ENCODE data around the gene SOX12. TPM values are rescaled to one million over a fixed set of nuclear protein-coding genes. Genes with fewer than 3 reads are reported as not detected.
A peak's percentile ranks its signal among the peaks of the same experiment; 100 is the strongest.

The SOX12 gene
- total and polyA plus RNA-seq, 10 donors: 3.2 to 12.5 (median 7.0) TPM

- H3K27ac ChIP-seq: peak overlapping the region in 7 of 8 donors; percentile 42 to 99 (median 99)
- H3K9me3 ChIP-seq: no peaks in the 10 kb centered on the region
- no peaks in the 10 kb centered on the region for H3K27me3 ChIP-seq (replicated peaks in 1 of 7)
- peaks cover 32 to 50% (median 43%) of the 10 kb centered on the region in 6 donors for H3K4me1 ChIP-seq
- no peak overlapping the region for H3K4me3 ChIP-seq
- intact Hi-C loops (cut with DNase I; ENCODE audit: low total_unique reads): no loop called here
- 73 to 81% (median 78%) methylated on average over 13 of the region's 13 CpGs for WGBS, 5 donors
- TF ChIP-seq CTCF (IDR thresholded peaks at IDR 0.05 in 8 of 11, conservative IDR thresholded peaks at IDR 0.05 in 3 of 11): no peak
- TF ChIP-seq POLR2AphosphoS5 (IDR thresholded peaks at IDR 0.05): no peak
- no peak for TF ChIP-seq POLR2A (IDR thresholded peaks at IDR 0.05)
- peaks cover 0 to 27% (median 0%) of the 10 kb centered on the region in 6 donors for H3K36me3 ChIP-seq
- DNase-seq: no peak
Measured at GRCh38 chr20:301886-302848, 23.2 kb upstream of the SOX12 start.

GRCh38 chr20:305745-306144 is 19.6 kb upstream of the SOX12 start:
- no peaks in the 10 kb centered on the region for H3K27me3 ChIP-seq (replicated peaks in 1 of 7)
- intact Hi-C loops (cut with DNase I; ENCODE audit: low total_unique reads): no loop called here
- 67 to 90% (median 73%) methylated on average over 11 of the region's 11 CpGs for WGBS, 5 donors
- peaks cover 0 to 14% (median 0%) of the 10 kb centered on the region in 6 donors for H3K36me3 ChIP-seq
- TF ChIP-seq POLR2A (IDR thresholded peaks at IDR 0.05): no peak
- no peak for TF ChIP-seq POLR2AphosphoS5 (IDR thresholded peaks at IDR 0.05)
- TF ChIP-seq CTCF (IDR thresholded peaks at IDR 0.05 in 8 of 11, conservative IDR thresholded peaks at IDR 0.05 in 3 of 11): no peak
- no peak overlapping the region for H3K27ac ChIP-seq
- H3K9me3 ChIP-seq: no peaks in the 10 kb centered on the region
- H3K4me3 ChIP-seq: no peak overlapping the region
- H3K4me1 ChIP-seq: peaks cover 22 to 47% (median 33%) of the 10 kb centered on the region in 6 donors
- no peak for DNase-seq

- Histone ChIP-seq H3K9me3 (no peaks in the 10 kb centered on the region), H3K27ac (peak overlapping the region in 7 of 8 donors; percentile 39 to 88 (median 80)), H3K27me3 (replicated peaks in 1 of 7) (no peaks in the 10 kb centered on the region), H3K4me3 (no peak overlapping the region), H3K4me1 (peaks cover 5 to 27% (median 18%) of the 10 kb centered on the region in 6 donors), H3K36me3 (no peaks in the 10 kb centered on the region)
- intact Hi-C loops (cut with DNase I; ENCODE audit: low total_unique reads): no loop called here
- DNase-seq: no peak
- 74 to 90% (median 80%) methylated on average over 6 to 7 of the region's 7 CpGs for WGBS, 5 donors
- TF ChIP-seq POLR2AphosphoS5 (IDR thresholded peaks at IDR 0.05) (no peak), CTCF (IDR thresholded peaks at IDR 0.05 in 8 of 11, conservative IDR thresholded peaks at IDR 0.05 in 3 of 11) (no peak)
Measured at GRCh38 chr20:308427-309038, 16.8 kb upstream of the SOX12 start.

Measured in spleen (tissue), 11 donors.